H9 (cell line): Measurements from ENCODE around the gene P4HA3. TPM values are rescaled to one million over a fixed set of nuclear protein-coding genes. Genes with fewer than 3 reads are reported as not detected.

ENCODE experiments used
- DNase-seq: peaks from one replicate; pipeline ENCODE4 v3.0.0-alpha.2; 2017
- H2AFZ ChIP-seq: one replicate; pipeline ENCODE4 v1.6.1; 2013; ENCODE audit warnings: mild to moderate bottlenecking, low read length, control low read depth, moderate library complexity
- H2AK5ac ChIP-seq: 2 replicates; pipeline ENCODE4 v1.6.1; 2013; ENCODE audit warnings: low read length, control low read depth, mixed read lengths; ENCODE audit not compliant: insufficient read length
- H2BK120ac ChIP-seq: one replicate; pipeline ENCODE4 v1.6.1; 2013; ENCODE audit warnings: low read depth, mild to moderate bottlenecking, low read length, control low read depth, inconsistent platforms; ENCODE audit not compliant: poor library complexity, severe bottlenecking
- H2BK12ac ChIP-seq: 2 replicates; pipeline ENCODE4 v1.6.1; 2013; ENCODE audit warnings: low read length, control low read depth, mixed read lengths, low read depth; ENCODE audit not compliant: insufficient read length
- H2BK15ac ChIP-seq: 2 replicates; pipeline ENCODE4 v1.6.1; 2013; ENCODE audit warnings: low read depth, low read length, control low read depth
- H2BK20ac ChIP-seq: one replicate; pipeline ENCODE4 v1.6.1; 2013; ENCODE audit warnings: low read depth, mild to moderate bottlenecking, low read length, control low read depth, inconsistent platforms; ENCODE audit not compliant: poor library complexity, severe bottlenecking
- H2BK5ac ChIP-seq: 2 replicates; pipeline ENCODE4 v1.6.1; 2013; ENCODE audit warnings: low read length, control low read depth, mixed read lengths; ENCODE audit not compliant: insufficient read length
- H3K14ac ChIP-seq: 2 replicates; pipeline ENCODE4 v1.6.1; 2013; ENCODE audit warnings: low read length, control low read depth; ENCODE audit not compliant: insufficient read depth
- H3K18ac ChIP-seq: 2 replicates; pipeline ENCODE4 v1.6.1; 2013; ENCODE audit warnings: low read depth, mild to moderate bottlenecking, mixed read lengths, low read length, control low read depth; ENCODE audit not compliant: insufficient read length
- H3K23ac ChIP-seq: 2 replicates; pipeline ENCODE4 v1.6.1; 2013; ENCODE audit warnings: low read length, control low read depth, mixed read lengths, low read depth; ENCODE audit not compliant: insufficient read length
- H3K23me2 ChIP-seq: 2 replicates; pipeline ENCODE4 v1.6.1; 2013; ENCODE audit warnings: low read depth, mild to moderate bottlenecking, mixed read lengths, low read length, control low read depth; ENCODE audit not compliant: insufficient read length, poor library complexity, severe bottlenecking
- H3K27ac ChIP-seq: 2 replicates; pipeline ENCODE4 v1.5.1; 2013; ENCODE audit warnings: low read length, control low read depth, mixed read lengths, low read depth; ENCODE audit not compliant: insufficient read length
- H3K27me3 ChIP-seq: 2 replicates; pipeline ENCODE4 v1.6.1; 2013; ENCODE audit warnings: low read length, control low read depth, inconsistent platforms; ENCODE audit not compliant: insufficient read depth
- H3K4ac ChIP-seq: 2 replicates; pipeline ENCODE4 v1.6.1; 2013; ENCODE audit warnings: low read depth, mild to moderate bottlenecking, control low read depth, inconsistent platforms, low read length, moderate library complexity
- H3K4me1 ChIP-seq: 2 replicates; pipeline ENCODE4 v1.6.1; 2013; ENCODE audit warnings: low read length, control low read depth, inconsistent platforms; ENCODE audit not compliant: insufficient read depth
- H3K4me2 ChIP-seq: 2 replicates; pipeline ENCODE4 v1.6.1; 2013; ENCODE audit warnings: low read length, control low read depth, mixed read lengths; ENCODE audit not compliant: insufficient read length, insufficient read depth
- H3K56ac ChIP-seq: 2 replicates; pipeline ENCODE4 v1.6.1; 2013; ENCODE audit warnings: low read depth, mild to moderate bottlenecking, mixed read lengths, low read length, control low read depth; ENCODE audit not compliant: insufficient read length
- H3K79me1 ChIP-seq: 2 replicates; pipeline ENCODE4 v1.6.1; 2013; ENCODE audit warnings: low read depth, mild to moderate bottlenecking, moderate library complexity, low read length, control low read depth, inconsistent platforms; ENCODE audit not compliant: insufficient read depth, poor library complexity, severe bottlenecking
- H3K79me2 ChIP-seq: 2 replicates; pipeline ENCODE4 v1.6.1; 2013; ENCODE audit warnings: low read length, control low read depth, inconsistent platforms; ENCODE audit not compliant: insufficient read depth
- H3K9ac ChIP-seq: 2 replicates; pipeline ENCODE4 v1.6.1; 2013; ENCODE audit warnings: low read length, control low read depth, mixed read lengths; ENCODE audit not compliant: insufficient read length; ENCODE audit errors: extremely low read depth
- H3K9me3 ChIP-seq: one replicate; pipeline ENCODE4 v1.6.1; 2013; ENCODE audit warnings: low read depth, low read length, inconsistent platforms; ENCODE audit not compliant: control insufficient read depth
- H3T11ph ChIP-seq: one replicate; pipeline ENCODE4 v1.6.1; 2013; ENCODE audit warnings: mild to moderate bottlenecking, low read length, control low read depth, inconsistent platforms
- H4K20me1 ChIP-seq: one replicate; pipeline ENCODE4 v1.6.1; 2013; ENCODE audit not compliant: control insufficient read depth, insufficient read length, insufficient read depth
- H4K5ac ChIP-seq: 2 replicates; pipeline ENCODE4 v1.6.1; 2013; ENCODE audit warnings: low read depth, mild to moderate bottlenecking, mixed read lengths, low read length, control low read depth; ENCODE audit not compliant: insufficient read length
- H4K8ac ChIP-seq: replicated peaks from 2 replicates; pipeline ENCODE4 v1.6.1; 2013; ENCODE audit warnings: low read length, control low read depth, mixed read lengths, low read depth; ENCODE audit not compliant: insufficient read length
- H4K91ac ChIP-seq: 2 replicates; pipeline ENCODE4 v1.6.1; 2013; ENCODE audit warnings: low read depth, mild to moderate bottlenecking, moderate library complexity, mixed read lengths, low read length, control low read depth; ENCODE audit not compliant: insufficient read length
- H3K27ac Mint-ChIP-seq, 3 experiments: 2 replicates in 2 of 3; 3 replicates in 1 of 3; pipeline ENCODE4 v1.8.0; 2020 to 2021; ENCODE audit warnings: mixed read lengths in 3 of 3, mild to moderate bottlenecking in 1 of 3, moderate library complexity in 1 of 3
- H3K27me3 Mint-ChIP-seq: 2 replicates; pipeline ENCODE4 v1.8.0; 2021; ENCODE audit warnings: low read depth, mild to moderate bottlenecking, moderate library complexity, mixed read lengths
- H3K36me3 Mint-ChIP-seq, 3 experiments: 2 replicates in 2 of 3; 3 replicates in 1 of 3; pipeline ENCODE4 v1.8.0; 2020 to 2021; ENCODE audit warnings: low read depth in 3 of 3, mixed read lengths in 3 of 3; ENCODE audit not compliant: insufficient read depth in 1 of 3
- H3K4me1 Mint-ChIP-seq, 2 experiments: 2 replicates each; pipeline ENCODE4 v1.8.0; 2020; ENCODE audit warnings: mixed read lengths in 2 of 2
- H3K4me3 Mint-ChIP-seq, 2 experiments: 2 replicates in 1 of 2; 3 replicates in 1 of 2; pipeline ENCODE4 v1.8.0; 2020 to 2021; ENCODE audit warnings: mild to moderate bottlenecking in 2 of 2, mixed read lengths in 2 of 2, moderate library complexity in 1 of 2
- H3K9me3 Mint-ChIP-seq, 2 experiments: 2 replicates in 1 of 2; 3 replicates in 1 of 2; pipeline ENCODE4 v1.8.0; 2020; ENCODE audit warnings: mild to moderate bottlenecking in 2 of 2, mixed read lengths in 2 of 2, moderate library complexity in 1 of 2
- WGBS: extraction: QIAGEN DNeasy Blood & Tissue Kit; methylation state at CpG from one replicate; pipeline ENCODE4 v1.1.7; 2013; ENCODE audit warnings: missing lambda C conversion rate, low lambda C conversion rate, mixed read lengths; ENCODE audit not compliant: insufficient read length; ENCODE audit errors: extremely low coverage; 5-methylcytosine and 5-hydroxymethylcytosine counted together
- total RNA-seq: library from RNA; stranded (reverse); gene quantifications from 2 replicates; pipeline ENCODE4 v1.2.1, GENCODE V29; 2021
- TF ChIP-seq, protein P1 (sequence below): fragments of 200-600 bp; sonication (generic); conservative IDR thresholded peaks from 3 replicates; pipeline ENCODE4 v1.8.0; 2021; ENCODE audit warnings: antibody characterized with exemption, mild to moderate bottlenecking

The P4HA3 gene
- total RNA-seq, 1 experiment from 2014 or later = not detected

GRCh38 chr11:74312326-74312725 lies 886 bp upstream of the P4HA3 start:
- H2AK5ac ChIP-seq = no peak overlapping the region
- no peak for DNase-seq
- no peak overlapping the region for H4K8ac ChIP-seq
- H3K27ac ChIP-seq = no peak overlapping the region
- TF ChIP-seq, protein P1, sequence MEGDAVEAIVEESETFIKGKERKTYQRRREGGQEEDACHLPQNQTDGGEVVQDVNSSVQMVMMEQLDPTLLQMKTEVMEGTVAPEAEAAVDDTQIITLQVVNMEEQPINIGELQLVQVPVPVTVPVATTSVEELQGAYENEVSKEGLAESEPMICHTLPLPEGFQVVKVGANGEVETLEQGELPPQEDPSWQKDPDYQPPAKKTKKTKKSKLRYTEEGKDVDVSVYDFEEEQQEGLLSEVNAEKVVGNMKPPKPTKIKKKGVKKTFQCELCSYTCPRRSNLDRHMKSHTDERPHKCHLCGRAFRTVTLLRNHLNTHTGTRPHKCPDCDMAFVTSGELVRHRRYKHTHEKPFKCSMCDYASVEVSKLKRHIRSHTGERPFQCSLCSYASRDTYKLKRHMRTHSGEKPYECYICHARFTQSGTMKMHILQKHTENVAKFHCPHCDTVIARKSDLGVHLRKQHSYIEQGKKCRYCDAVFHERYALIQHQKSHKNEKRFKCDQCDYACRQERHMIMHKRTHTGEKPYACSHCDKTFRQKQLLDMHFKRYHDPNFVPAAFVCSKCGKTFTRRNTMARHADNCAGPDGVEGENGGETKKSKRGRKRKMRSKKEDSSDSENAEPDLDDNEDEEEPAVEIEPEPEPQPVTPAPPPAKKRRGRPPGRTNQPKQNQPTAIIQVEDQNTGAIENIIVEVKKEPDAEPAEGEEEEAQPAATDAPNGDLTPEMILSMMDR = no peak
- no peak overlapping the region for H2BK20ac ChIP-seq
- H2BK15ac ChIP-seq = no peak overlapping the region
- no peak overlapping the region for H2BK5ac ChIP-seq
- no peaks in the 10 kb centered on the region for H3K79me2 ChIP-seq
- no peak overlapping the region for H3K56ac ChIP-seq
- H3T11ph ChIP-seq = no peak overlapping the region
- no peak overlapping the region for H2BK120ac ChIP-seq
- H3K4ac ChIP-seq = no peak overlapping the region
- H3K79me1 ChIP-seq = no peaks in the 10 kb centered on the region
- no peak overlapping the region for H3K9ac ChIP-seq
- H4K91ac ChIP-seq = no peak overlapping the region
- Mint-ChIP-seq H3K27me3 (peaks cover 65% of the 10 kb centered on the region), H3K4me1 (peaks cover 7% of the 10 kb centered on the region in 2 experiments), H3K36me3 (peaks cover 0 to 3% (median under 1%) of the 10 kb centered on the region in 3 experiments; a peak in 2 of 7 replicates), H3K27ac (no peak overlapping the region), H3K4me3 (peak overlapping the region in 1 of 2 experiments; percentile 9; a peak in 1 of 5 replicates), H3K9me3 (peaks cover 9 to 12% of the 10 kb centered on the region in 2 experiments)
- no peaks in the 10 kb centered on the region for H4K20me1 ChIP-seq
- no peak overlapping the region for H4K5ac ChIP-seq
- WGBS = no CpG with 5 or more reads among the region's 1 CpG
- H3K27me3 ChIP-seq = peaks cover 6% of the 10 kb centered on the region; the same call in 1 of the 2 replicates
- no peaks in the 10 kb centered on the region for H3K9me3 ChIP-seq
- no peak overlapping the region for H2BK12ac ChIP-seq
- peaks cover 3% of the 10 kb centered on the region; the same call in 1 of the 2 replicates for H3K4me1 ChIP-seq
- H2AFZ ChIP-seq = no peak overlapping the region
- no peak overlapping the region for H3K4me2 ChIP-seq
- peaks cover 6% of the 10 kb centered on the region for H3K23me2 ChIP-seq
- H3K14ac ChIP-seq = no peak overlapping the region
- no peak overlapping the region for H3K23ac ChIP-seq
- no peak overlapping the region for H3K18ac ChIP-seq
